ENCODE results near the gene PRSS27. TPM values are rescaled to one million over a fixed set of nuclear protein-coding genes. Genes with fewer than 3 reads are reported as not detected.

The PRSS27 gene
- total and polyA plus RNA-seq, 2 donors (not counting 3 experiments of a cell fraction or from before 2014, with no cell fraction given) = 0.33 to 0.53 TPM

DNA sequence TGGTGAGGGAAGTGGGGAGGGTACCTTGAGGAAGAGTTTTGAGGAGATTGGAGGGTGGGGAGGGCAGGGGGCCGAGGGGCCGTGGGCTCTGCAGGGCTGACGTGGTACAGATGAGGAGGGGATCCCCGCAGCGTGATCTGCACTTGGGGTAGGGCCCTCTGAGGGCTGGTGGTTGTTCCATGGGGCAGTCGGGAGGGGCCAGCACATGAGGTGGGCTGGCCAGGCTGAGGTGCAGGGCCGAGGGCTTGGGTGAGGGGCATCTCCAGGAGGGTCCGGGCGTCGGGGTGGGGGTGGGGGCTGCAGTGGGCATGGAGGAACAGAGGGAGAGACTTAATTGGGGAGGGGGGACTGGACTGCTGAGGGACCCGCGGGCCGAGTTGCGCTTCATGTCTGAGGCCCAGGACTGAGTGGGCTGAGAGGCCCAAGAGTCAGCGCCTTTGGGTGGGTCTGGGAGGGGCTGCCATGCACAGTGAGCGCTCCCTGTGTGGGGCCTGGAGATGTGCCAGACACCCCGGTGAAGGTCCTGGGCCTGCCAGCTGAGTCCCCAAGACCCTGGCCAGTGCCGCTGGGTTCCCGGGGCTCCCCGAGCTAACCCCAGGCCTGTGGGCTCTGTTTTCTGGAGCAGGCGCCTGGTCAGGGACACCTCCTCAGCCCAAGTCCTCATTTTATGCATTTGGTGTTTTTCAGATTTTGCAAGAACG is 13.3 kb downstream of the PRSS27 start:
- Histone ChIP-seq H3K36me3 (ENCODE audit: control insufficient read depth in 2 of 2, extremely low read depth in 1 of 2, insufficient read depth in 2 of 2, low read length in 2 of 2) (peaks cover 3 to 35% of the 10 kb centered on the region in 2 experiments), H3K4me3 (replicated peaks in 1 of 3; ENCODE audit: insufficient read depth in 1 of 3, low read depth in 1 of 3, low read length in 3 of 3) (no peak overlapping the region), H3K9me3 (replicated peaks; ENCODE audit: control insufficient read depth, insufficient read depth, low read length) (no peaks in the 10 kb centered on the region), H2AFZ (ENCODE audit: low read depth, low read length) (no peak overlapping the region), H3K9ac (replicated peaks; ENCODE audit: extremely low read depth, insufficient read depth, low read length) (no peak overlapping the region), H3K4me1 (ENCODE audit: control insufficient read depth, extremely low read depth, insufficient read depth, low read length) (no peaks in the 10 kb centered on the region), H3K4me2 (ENCODE audit: insufficient read depth, low read length) (no peak overlapping the region), H4K20me1 (replicated peaks; ENCODE audit: control insufficient read depth, extremely low read depth, insufficient read depth, low read length) (no peaks in the 10 kb centered on the region), H3K27ac (ENCODE audit: insufficient read depth, low read depth, low read length) (no peak overlapping the region), H3K27me3 (ENCODE audit: control insufficient read depth in 2 of 2, insufficient read depth in 2 of 2, low read length in 2 of 2) (no peaks in the 10 kb centered on the region), H3K9me1 (replicated peaks; ENCODE audit: control insufficient read depth, extremely low read depth, insufficient read depth, low read length) (no peaks in the 10 kb centered on the region), H3K79me2 (ENCODE audit: control insufficient read depth, insufficient read depth, low read length) (no peaks in the 10 kb centered on the region)
- intact Hi-C loops (cut with micrococcal nuclease) (no loop called here), dilution Hi-C loops (cut with MboI; ENCODE audit: extremely low pct_ligation_motif_present, low sequenced_read_pairs) (no loop called here)
- BruUV-seq (replicated peaks) = no TSS peak
- POLR2A ChIA-PET = no interaction called here
- CTCF ChIA-PET = no interaction called here
- TF ChIP-seq, protein P1, sequence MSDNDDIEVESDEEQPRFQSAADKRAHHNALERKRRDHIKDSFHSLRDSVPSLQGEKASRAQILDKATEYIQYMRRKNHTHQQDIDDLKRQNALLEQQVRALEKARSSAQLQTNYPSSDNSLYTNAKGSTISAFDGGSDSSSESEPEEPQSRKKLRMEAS (IDR thresholded peaks at IDR 0.05; ENCODE audit: insufficient read depth, insufficient read length) = no peak
- no peak for TF ChIP-seq EZH2 (IDR thresholded peaks at IDR 0.05; ENCODE audit: borderline replicate concordance, low read depth, low read length, severe bottlenecking)
- no peak for TF ChIP-seq POLR2A (IDR thresholded peaks at IDR 0.05; ENCODE audit: low read depth, low read length)
- TF ChIP-seq, protein P2, sequence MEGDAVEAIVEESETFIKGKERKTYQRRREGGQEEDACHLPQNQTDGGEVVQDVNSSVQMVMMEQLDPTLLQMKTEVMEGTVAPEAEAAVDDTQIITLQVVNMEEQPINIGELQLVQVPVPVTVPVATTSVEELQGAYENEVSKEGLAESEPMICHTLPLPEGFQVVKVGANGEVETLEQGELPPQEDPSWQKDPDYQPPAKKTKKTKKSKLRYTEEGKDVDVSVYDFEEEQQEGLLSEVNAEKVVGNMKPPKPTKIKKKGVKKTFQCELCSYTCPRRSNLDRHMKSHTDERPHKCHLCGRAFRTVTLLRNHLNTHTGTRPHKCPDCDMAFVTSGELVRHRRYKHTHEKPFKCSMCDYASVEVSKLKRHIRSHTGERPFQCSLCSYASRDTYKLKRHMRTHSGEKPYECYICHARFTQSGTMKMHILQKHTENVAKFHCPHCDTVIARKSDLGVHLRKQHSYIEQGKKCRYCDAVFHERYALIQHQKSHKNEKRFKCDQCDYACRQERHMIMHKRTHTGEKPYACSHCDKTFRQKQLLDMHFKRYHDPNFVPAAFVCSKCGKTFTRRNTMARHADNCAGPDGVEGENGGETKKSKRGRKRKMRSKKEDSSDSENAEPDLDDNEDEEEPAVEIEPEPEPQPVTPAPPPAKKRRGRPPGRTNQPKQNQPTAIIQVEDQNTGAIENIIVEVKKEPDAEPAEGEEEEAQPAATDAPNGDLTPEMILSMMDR (IDR thresholded peaks at IDR 0.05; ENCODE audit: extremely low read depth in 1 of 2, insufficient read depth in 1 of 2, low read depth in 1 of 2, low read length in 2 of 2) = no peak
- no peak for TF ChIP-seq JUN (IDR thresholded peaks at IDR 0.05; ENCODE audit: borderline replicate concordance, insufficient read depth, insufficient read length, low read depth)
- no peak for TF ChIP-seq GATA2 (IDR thresholded peaks at IDR 0.05; ENCODE audit: insufficient read depth, insufficient read length, low read depth, low read length)
- no peak for TF ChIP-seq POLR2AphosphoS5 (IDR thresholded peaks at IDR 0.05; ENCODE audit: insufficient read depth, low read depth, low read length)
- TF ChIP-seq FOS (IDR thresholded peaks at IDR 0.05; ENCODE audit: borderline replicate concordance, insufficient read depth, low read length) = no peak
- no peak for TF ChIP-seq MYC (IDR thresholded peaks at IDR 0.05; ENCODE audit: low read depth, low read length)
- DNase-seq (ENCODE audit: low read depth, low spot score) = no peak
- no peak for FAIRE-seq

Measured in endothelial cell of umbilical vein (primary cell).